Activated CD8-positive, alpha-beta memory T cell treated with anti-CD3 and anti-CD28 coated beads, Interleukin-2, amount 10 ng/mL, durations not matched to agents 7 days and 5 days (primary cell): ENCODE data around the gene LGALS3BP. TPM values are rescaled to one million over a fixed set of nuclear protein-coding genes. Genes with fewer than 3 reads are reported as not detected.

Experiments
- ATAC-seq: fragments of 150-1000 bp; cut with Tn5 transposase; one replicate; pipeline ENCODE4 v1.10.0; 2021; ENCODE audit warnings: moderate library complexity
- CTCF ChIA-PET: fragments of 350-600 bp; sonication (Branson Sonifier 250); formaldehyde crosslinking; loops from one replicate; lab custom pipeline; 2021; ENCODE audit warnings: antibody characterized with exemption; lab: Charles Lee
- DNase-seq: peaks from one replicate; pipeline ENCODE4 v3.0.0-alpha.2; 2020
- H3K27ac Mint-ChIP-seq: one replicate; pipeline ENCODE4 v1.8.0; 2021; ENCODE audit warnings: mild to moderate bottlenecking, mixed read lengths
- H3K27me3 Mint-ChIP-seq: one replicate; pipeline ENCODE4 v1.8.0; 2021; ENCODE audit warnings: mixed read lengths
- H3K36me3 Mint-ChIP-seq: one replicate; pipeline ENCODE4 v1.8.0; 2021; ENCODE audit warnings: mild to moderate bottlenecking, mixed read lengths
- H3K4me1 Mint-ChIP-seq: one replicate; pipeline ENCODE4 v1.8.0; 2021; ENCODE audit warnings: mixed read lengths
- H3K4me3 Mint-ChIP-seq: one replicate; pipeline ENCODE4 v1.8.0; 2021; ENCODE audit warnings: mild to moderate bottlenecking, moderate library complexity, mixed read lengths
- H3K9me3 Mint-ChIP-seq: one replicate; pipeline ENCODE4 v1.8.0; 2022; ENCODE audit warnings: low read depth, mixed read lengths
- total RNA-seq, 2 experiments: library from RNA; stranded (reverse); gene quantifications; one replicate each; pipeline ENCODE4 v1.2.3, GENCODE V29; 2021

Gene LGALS3BP
- total RNA-seq, 2 experiments from 2014 or later = 75.7 to 162 TPM

DNA sequence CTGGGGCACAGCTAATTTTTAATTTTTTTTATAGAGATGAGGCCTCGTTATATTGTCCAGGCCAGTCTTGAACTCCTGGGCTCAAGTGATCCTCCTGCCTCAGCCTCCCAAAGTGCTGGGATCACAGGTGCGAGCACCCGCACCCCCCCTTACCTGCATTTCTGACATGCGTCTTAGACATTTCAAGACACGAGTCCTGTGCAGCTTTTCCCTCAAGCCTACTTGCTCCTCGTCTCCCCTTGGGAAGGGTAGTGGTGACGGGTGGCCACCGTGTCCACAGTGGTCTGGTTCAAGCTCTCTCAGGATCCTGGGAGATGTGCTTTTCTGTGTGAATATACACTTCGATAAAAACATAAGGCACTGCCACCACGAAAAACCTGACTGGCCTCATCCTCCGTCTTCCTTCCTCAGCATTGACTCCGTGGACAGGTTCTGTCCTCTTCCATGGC lies 20.2 kb upstream of the LGALS3BP start:
- ATAC-seq = no peak
- no peak overlapping the region for H3K27ac Mint-ChIP-seq
- DNase-seq = no peak
- CTCF ChIA-PET = interaction anchor here (0.5 kb wide), 1 partner anchor 154 kb away, joined by 3 read pairs; no protein-coding TSS in a partner anchor
- peaks cover 20% of the 10 kb centered on the region for H3K36me3 Mint-ChIP-seq
- H3K4me3 Mint-ChIP-seq = no peak overlapping the region
- H3K9me3 Mint-ChIP-seq = no peaks in the 10 kb centered on the region
- no peaks in the 10 kb centered on the region for H3K27me3 Mint-ChIP-seq
- no peaks in the 10 kb centered on the region for H3K4me1 Mint-ChIP-seq

DNA sequence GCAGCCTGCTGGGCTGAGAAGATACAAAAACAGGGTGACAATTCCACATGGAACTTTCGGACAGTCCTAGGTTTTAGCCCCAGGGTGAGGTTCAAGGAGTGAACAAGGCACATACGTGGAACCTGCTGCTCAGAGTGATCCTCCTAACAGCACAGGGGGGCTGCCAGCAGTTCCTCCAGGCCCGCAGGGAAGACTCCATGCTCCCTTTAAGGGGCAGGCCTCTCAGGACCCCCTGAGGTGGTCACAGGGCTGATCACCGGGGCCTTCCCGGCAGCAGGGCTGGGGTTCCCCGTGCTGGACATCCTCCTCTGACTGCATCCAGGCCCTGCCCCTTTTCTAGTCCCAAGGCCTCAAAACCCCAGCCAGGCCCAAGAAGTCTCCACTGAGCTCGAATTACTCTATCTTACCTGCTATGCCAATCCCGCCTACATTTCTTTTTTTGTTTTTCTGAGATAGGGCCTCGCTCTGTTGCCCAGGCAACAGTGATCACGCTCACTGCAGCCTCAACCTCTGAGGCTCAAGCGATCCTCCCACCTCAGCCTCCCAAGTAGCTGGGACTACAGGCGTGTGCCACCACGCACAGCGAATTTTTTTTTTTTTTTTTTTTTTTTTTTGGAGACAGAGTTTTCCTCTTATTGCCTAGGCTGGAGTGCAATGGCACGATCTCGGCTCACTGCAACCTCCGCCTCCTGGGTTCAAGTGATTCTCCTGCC lies 19.5 kb upstream of the LGALS3BP start:
- no peak for DNase-seq
- CTCF ChIA-PET = no interaction called here
- Mint-ChIP-seq H3K27me3 (no peaks in the 10 kb centered on the region), H3K27ac (no peak overlapping the region), H3K9me3 (no peaks in the 10 kb centered on the region), H3K4me3 (no peak overlapping the region), H3K4me1 (no peaks in the 10 kb centered on the region), H3K36me3 (peaks cover 23% of the 10 kb centered on the region)
- no peak for ATAC-seq

DNA sequence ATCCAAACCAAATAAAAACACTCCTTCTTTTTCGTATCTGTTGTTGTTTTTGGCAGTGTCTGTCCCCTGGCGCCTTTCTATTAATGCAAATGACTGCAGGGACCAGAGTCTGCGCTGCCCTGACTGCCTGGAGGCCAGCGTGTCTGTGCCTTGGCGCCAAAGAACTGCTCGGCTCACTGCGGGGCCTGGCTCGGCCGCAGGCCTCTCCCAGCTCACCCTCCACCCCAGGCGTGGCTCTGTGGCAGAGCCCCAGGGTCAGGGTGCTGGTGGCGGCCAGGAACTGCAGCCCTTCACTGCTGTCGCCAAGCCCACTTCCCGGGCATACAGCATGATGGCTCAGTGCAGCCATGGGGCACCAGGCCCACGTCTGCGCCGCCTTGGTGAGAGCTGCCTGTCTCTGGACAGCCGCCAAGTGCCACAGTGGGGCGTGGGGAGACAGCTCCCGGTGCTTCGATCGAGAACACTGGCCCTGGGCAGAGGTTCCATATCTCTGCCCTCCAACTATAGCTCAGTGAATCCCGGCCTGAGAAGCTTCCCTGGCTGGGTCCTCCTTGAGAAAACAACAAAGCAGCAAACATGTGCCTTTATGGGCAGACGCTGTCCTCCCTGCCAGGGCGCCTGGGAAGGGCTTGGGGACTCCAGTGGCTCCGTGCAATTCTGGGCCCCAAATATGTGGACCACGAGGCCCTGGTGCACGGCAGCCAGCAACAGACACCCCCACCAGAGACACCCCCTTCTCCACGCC lies 18.8 kb upstream of the LGALS3BP start:
- Mint-ChIP-seq H3K9me3 (no peaks in the 10 kb centered on the region), H3K4me3 (no peak overlapping the region), H3K27me3 (no peaks in the 10 kb centered on the region), H3K4me1 (no peaks in the 10 kb centered on the region), H3K36me3 (peaks cover 25% of the 10 kb centered on the region), H3K27ac (no peak overlapping the region)
- no peak for DNase-seq
- CTCF ChIA-PET = no interaction called here
- ATAC-seq = no peak

DNA sequence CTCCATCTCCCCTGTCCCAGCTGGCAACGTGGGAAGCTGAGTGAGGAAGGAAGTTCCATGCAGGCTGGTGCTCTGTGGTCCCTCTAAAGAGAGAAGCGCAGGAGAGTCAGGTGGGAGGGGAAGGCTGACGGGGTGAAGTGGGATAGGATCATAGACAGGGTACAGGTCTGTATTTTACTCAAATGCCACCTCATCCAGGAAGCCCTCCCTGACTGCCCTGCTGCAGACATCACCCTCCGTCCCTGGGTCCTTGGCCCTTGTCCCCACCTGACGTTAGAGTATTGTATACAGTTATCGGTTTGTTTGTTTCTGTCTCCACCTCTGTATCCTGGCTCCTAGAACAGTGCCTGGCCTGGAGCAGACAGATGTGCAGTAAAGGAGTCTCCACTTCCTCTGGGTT lies 18.2 kb upstream of the LGALS3BP start:
- Mint-ChIP-seq H3K27me3 (no peaks in the 10 kb centered on the region), H3K9me3 (no peaks in the 10 kb centered on the region), H3K27ac (no peak overlapping the region), H3K4me3 (no peak overlapping the region), H3K4me1 (no peaks in the 10 kb centered on the region), H3K36me3 (peaks cover 30% of the 10 kb centered on the region)
- CTCF ChIA-PET = no interaction called here
- DNase-seq (no peak), ATAC-seq (no peak)

DNA sequence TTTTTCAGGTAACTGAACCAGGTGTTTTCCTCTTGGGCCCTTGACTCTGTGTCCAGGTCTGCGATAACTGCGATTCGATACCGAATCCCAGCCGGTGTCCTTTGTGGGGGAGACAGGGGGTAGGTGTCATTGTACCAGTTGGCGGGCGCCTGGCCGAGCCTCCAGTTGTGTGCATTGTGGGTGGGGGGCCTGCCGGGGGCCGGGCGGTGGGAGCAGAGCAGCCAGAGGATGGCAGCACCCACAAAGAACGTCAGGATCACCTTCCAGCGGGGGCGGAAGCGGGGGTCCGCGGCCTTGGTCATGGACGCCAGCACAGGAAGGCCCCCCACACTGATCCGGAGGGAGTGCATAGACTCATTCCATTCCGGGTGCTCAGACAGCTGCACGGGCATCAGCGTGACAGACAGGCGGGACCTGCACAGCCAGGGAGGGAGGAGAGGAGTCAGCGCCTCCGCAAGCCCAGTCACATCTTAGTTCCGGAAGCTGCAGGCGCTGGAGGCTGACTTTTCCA lies 17.6 kb upstream of the LGALS3BP start:
- Mint-ChIP-seq H3K27ac (no peak overlapping the region), H3K27me3 (no peaks in the 10 kb centered on the region)
- CTCF ChIA-PET = no interaction called here

DNA sequence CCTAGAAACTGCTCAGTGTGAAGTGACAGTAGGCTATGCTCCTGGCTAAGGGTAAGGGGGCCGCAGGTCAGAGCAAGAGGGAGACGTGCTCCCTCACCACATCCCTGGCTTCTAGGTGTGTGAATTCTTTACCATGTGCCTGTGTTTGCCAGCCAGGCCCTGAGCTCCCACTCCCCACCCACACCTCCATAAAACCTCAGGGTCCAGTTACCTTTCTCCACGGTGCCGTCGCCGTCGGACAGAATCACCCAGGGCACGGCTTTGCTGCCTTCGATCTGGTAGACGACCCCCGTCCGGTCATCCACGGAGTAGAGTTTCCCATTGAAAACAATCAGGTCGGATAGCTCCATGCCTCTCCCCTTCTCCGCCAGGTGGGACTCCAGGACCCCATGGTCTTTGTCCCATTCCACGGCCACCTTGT lies 17.1 kb upstream of the LGALS3BP start:
- no peak for ATAC-seq
- Mint-ChIP-seq H3K27ac (no peak overlapping the region), H3K9me3 (no peaks in the 10 kb centered on the region), H3K4me3 (no peak overlapping the region), H3K36me3 (peaks cover 31% of the 10 kb centered on the region), H3K27me3 (no peaks in the 10 kb centered on the region), H3K4me1 (no peaks in the 10 kb centered on the region)
- CTCF ChIA-PET = interaction anchor here (1.0 to 1.6 kb wide), 3 partner anchors 10 to 91 kb away, joined by 3 to 8 read pairs (median 3); no protein-coding TSS in a partner anchor
- no peak for DNase-seq

More for the DNA sequence above, 17.6 kb upstream of the LGALS3BP start:
- H3K36me3 Mint-ChIP-seq = peaks cover 31% of the 10 kb centered on the region
- no peaks in the 10 kb centered on the region for H3K9me3 Mint-ChIP-seq
- no peaks in the 10 kb centered on the region for H3K4me1 Mint-ChIP-seq
- ATAC-seq = no peak
- no peak for DNase-seq
- H3K4me3 Mint-ChIP-seq = no peak overlapping the region

DNA sequence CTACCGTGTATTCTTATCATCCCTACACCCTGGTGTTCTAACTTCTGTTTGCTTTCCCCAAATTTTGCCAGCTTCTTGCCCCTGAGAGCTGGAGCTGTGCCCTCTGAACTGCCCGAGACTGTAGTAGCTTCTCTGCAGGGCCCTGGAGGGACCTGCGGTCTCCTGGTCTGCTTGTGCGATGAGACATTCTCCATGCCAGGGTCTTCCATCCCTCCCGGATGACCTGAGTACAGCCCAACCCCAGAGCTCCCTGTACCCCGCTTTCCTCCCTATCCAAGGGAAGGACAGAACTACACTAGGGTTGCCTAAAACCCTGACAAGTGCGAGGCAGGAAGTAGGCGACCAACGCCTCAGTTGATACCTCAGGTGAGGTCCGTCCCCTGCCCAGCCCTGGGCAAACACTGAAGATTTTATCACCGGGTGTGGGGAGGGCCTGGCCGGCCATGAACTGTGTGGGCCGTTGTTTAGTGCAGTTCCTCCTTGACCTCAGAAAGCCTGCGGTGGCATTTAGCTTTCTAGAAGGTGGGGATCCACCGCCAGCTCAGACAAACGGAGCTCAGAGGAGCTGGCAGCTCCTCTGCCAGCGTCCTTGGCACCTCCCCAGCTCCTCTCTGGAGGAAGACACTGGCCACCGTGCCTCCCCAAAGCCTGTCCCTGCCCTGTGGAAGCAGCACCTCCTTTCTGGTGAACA lies 16.2 kb upstream of the LGALS3BP start:
- no peak overlapping the region for H3K4me3 Mint-ChIP-seq
- no peak for ATAC-seq
- peaks cover 36% of the 10 kb centered on the region for H3K36me3 Mint-ChIP-seq
- CTCF ChIA-PET = interaction anchor here (0.6 to 1.6 kb wide), 4 partner anchors 9 to 191 kb away, joined by 3 to 8 read pairs (median 3); no protein-coding TSS in a partner anchor
- H3K4me1 Mint-ChIP-seq = no peaks in the 10 kb centered on the region
- H3K9me3 Mint-ChIP-seq = no peaks in the 10 kb centered on the region
- DNase-seq = no peak
- H3K27me3 Mint-ChIP-seq = no peaks in the 10 kb centered on the region
- H3K27ac Mint-ChIP-seq = no peak overlapping the region

DNA sequence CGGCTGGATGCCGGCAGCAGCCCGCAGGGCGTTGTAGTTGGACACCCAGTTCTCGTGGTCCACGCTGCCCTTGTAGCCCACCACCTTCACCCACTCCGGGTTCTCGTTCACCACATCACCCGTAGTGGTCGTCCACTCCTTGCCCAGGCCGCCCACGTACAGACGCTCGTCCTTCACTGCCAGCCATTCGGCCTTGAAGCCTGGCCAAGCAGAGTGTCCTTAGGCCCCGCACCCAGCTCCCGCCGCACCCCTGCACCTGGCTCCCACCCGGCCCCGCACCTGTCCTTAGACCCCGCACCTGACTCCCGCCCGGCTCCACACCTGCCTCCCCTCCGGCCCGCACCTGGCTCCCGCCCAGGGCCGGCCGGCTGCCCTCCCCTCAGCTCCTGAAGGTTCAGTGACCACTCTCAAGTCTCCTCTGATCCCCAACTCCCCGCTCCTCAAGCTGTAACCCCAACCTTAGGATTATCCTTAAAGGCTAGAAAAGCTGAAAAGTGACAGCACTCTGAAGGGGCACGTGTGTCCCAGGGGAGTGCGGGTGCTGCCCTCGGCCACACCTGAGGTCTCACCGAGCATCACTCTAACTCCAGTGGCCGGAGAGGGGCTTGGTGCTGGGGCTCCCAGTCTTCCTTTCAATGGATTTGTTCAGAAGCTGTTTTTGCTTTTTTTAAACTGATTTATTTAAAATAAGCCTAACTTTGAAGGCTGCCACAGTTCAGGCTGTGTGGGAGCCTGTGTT lies 15.5 kb upstream of the LGALS3BP start:
- Mint-ChIP-seq H3K27ac (no peak overlapping the region), H3K9me3 (no peaks in the 10 kb centered on the region), H3K4me1 (no peaks in the 10 kb centered on the region), H3K4me3 (no peak overlapping the region), H3K27me3 (no peaks in the 10 kb centered on the region), H3K36me3 (peaks cover 41% of the 10 kb centered on the region)
- no peak for DNase-seq
- CTCF ChIA-PET = interaction anchor here (1.3 to 1.9 kb wide), 3 partner anchors 8 to 92 kb away, joined by 3 to 8 read pairs (median 5); no protein-coding TSS in a partner anchor
- ATAC-seq = no peak

DNA sequence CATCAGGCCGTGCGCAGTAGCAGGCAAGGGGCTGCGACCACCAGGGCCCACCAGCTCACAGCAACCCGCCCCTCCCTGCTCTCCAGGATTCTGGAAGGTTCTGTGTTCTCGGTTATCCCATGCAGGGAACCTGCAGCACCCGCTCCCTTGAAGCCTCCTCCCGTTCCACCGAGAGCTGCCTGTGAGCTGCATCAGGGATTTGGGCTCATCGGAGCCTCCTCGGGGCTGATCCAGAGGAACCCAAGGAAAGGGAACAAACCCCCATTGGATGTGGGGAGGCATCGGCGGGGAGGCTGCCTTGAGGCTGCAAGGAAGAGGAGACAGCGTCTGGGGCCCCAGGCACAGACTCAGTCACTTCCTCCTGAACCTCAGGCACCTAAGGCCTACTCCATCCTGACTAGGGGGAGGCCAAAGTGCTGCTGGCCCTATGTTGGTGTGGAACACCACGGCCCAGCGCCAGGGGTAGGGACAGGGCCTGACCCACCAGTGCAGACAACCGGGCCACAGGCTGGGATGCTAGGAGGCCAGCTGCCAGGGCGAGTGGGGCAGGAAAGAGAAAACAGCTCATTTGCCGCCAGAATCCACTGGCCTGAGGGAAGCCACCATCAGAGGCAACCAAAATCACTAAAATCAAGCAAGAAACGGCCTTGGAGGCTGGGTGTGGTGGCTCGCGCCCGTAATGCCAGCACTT lies 14.4 kb upstream of the LGALS3BP start:
- CTCF ChIA-PET = interaction anchor here (1.0 to 1.9 kb wide), 5 partner anchors 9 to 48 kb away, joined by 3 to 5 read pairs (median 4); partner anchors contain the start of gene LGALS3BP
- Mint-ChIP-seq H3K27me3 (no peaks in the 10 kb centered on the region), H3K36me3 (peaks cover 45% of the 10 kb centered on the region), H3K27ac (peak overlapping the region; percentile 19), H3K9me3 (no peaks in the 10 kb centered on the region), H3K4me3 (no peak overlapping the region), H3K4me1 (no peaks in the 10 kb centered on the region)
- DNase-seq = no peak
- ATAC-seq = no peak

DNA sequence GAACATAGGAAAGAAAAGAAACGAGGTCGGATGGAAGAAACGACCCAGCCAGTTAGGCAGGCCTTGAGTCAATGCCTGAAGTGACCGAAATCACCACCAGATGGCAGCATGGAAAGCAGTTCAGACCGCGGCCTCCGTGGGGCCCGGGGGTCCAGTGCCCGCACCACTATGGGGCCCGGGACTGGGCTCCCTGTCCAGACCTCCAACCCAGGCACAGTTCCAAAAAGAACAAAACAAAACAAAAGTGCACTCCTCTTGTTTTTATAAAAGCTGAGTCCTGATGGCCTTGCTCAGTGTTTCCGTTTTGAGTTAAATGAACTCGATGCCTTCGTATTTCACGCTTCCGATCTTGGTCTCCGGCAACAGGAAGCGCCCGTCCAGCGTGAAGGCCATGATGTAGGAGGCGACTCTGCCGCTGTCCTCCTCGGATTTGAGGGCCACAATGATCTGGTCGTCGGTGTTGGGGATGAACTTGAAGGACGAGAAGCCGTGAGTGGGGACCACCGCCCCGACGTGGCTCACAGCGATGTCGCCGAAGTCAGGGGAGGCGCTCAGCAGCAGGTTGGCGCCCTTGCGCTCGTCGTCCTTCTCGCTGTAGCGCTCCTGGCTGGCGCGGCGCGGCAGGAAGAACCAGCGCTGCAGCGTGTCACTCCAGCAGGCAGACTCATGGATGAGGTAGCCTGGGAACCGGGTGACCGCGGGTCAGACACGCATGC lies 13.7 kb upstream of the LGALS3BP start:
- no peak overlapping the region for H3K27ac Mint-ChIP-seq
- no peaks in the 10 kb centered on the region for H3K4me1 Mint-ChIP-seq
- no peak overlapping the region for H3K4me3 Mint-ChIP-seq
- H3K9me3 Mint-ChIP-seq = no peaks in the 10 kb centered on the region
- ATAC-seq (peak; percentile 63), DNase-seq (peak; percentile 66)
- H3K27me3 Mint-ChIP-seq = no peaks in the 10 kb centered on the region
- CTCF ChIA-PET = interaction anchor here (0.7 to 1.9 kb wide), 7 partner anchors 9 to 52 kb away, joined by 3 to 5 read pairs (median 4); partner anchors contain the start of gene LGALS3BP
- H3K36me3 Mint-ChIP-seq = peaks cover 45% of the 10 kb centered on the region

DNA sequence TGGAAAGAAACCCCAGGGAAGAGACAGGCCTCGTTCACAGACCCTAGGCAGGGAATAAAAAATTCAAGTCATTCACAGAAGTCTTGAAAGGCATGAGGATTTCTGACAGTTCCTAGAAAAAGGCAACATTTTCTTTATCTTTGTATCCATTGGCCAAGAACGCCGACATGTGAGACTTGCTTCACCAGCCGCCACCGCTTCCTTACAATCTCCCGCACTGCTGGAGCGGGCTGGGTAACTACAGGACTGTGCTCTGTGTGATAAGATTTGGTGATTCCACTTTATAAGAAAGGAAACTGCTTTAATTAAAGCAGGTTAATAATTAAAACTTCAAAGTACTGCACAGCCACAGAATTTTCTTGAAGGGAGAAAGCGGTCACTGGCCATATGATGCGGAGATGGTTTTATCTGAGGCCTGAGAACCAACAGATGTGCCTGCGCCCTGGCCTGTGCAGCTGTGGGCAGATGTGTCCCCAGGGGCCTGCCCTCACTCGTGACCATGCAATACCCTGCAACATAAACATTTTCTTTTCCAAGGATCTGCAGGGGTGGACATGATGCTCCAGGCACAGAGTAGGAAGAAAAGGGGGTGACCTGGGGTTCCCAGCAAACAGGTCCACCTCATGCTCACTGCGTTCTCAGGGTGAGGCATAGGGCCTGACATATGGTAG lies 13.0 kb upstream of the LGALS3BP start:
- no peak overlapping the region for H3K4me3 Mint-ChIP-seq
- no peak for ATAC-seq
- CTCF ChIA-PET = interaction anchor here (0.7 to 1.3 kb wide), 6 partner anchors 9 to 53 kb away, joined by 3 to 5 read pairs (median 4); partner anchors contain the start of gene LGALS3BP
- H3K9me3 Mint-ChIP-seq = no peaks in the 10 kb centered on the region
- DNase-seq = no peak
- peaks cover 45% of the 10 kb centered on the region for H3K36me3 Mint-ChIP-seq
- H3K4me1 Mint-ChIP-seq = no peaks in the 10 kb centered on the region
- no peak overlapping the region for H3K27ac Mint-ChIP-seq
- H3K27me3 Mint-ChIP-seq = no peaks in the 10 kb centered on the region
